T1000 (cell line): Measurements from ENCODE around the gene GGTA1.
"Not testable (repeated sequence)": the region's sequence is repeated elsewhere in the genome, so short reads cannot be mapped to it uniquely, and the experiment has no call there.

Experiments
- DNase-seq: peaks from one replicate; lab custom pipeline; 2025; ENCODE audit warnings: mixed read lengths; lab: John Stamatoyannopoulos, UW

The GGTA1 gene

DNA sequence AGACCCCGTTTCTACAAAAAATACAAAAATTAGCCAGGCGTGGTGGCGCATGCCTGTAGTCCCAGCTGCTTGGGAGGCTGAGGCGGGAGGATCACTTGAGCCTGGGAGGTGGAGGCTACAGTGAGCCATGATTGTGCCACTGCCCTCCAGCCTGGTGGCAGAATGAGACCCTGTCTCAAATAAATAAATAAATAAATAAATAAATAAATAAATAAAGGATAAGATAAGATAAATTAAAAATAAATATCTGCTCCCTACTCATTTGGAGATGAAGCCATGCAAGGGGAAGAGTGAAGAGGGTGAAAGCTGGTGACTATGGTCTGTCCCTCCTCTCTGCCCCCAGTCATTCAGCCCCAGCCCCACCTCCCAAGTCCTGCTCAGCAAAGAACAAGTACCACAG is 41.2 kb downstream of the GGTA1 start:
- DNase-seq: not testable (repeated sequence)

DNA sequence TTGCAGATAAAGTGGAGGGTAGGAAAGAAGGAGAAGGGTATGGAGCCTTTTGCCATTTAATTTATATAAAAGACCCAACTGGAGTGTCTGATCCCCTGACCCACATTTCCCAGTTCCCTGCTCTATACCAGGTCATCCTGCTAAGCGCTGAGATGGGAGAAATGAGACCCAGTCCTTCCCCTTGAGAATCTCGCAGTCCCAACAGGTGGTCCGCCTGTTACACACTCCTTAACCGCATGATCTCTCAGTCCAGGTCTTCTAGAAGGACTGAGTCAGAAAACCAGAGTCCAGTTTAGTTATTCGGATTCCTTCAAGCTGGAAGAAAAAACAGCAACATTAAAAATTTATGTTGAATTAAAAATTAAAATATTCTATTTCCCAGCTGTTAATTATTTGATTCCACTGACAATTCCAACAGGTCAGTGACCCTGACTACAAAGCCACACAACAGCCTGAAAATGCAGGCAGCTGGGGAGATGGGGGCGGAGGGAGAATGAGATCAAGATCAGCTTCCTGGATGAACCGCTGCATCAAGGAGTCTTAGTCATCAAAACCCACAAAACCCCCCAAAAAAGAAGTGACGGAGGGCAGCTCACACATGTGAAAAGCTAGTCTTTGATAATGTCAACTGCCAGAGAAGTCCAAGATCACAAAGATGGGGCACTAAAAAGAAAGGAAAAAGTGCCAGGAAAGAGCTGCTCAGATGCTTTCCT is 44.0 kb downstream of the GGTA1 start:
- DNase-seq: no peak

DNA sequence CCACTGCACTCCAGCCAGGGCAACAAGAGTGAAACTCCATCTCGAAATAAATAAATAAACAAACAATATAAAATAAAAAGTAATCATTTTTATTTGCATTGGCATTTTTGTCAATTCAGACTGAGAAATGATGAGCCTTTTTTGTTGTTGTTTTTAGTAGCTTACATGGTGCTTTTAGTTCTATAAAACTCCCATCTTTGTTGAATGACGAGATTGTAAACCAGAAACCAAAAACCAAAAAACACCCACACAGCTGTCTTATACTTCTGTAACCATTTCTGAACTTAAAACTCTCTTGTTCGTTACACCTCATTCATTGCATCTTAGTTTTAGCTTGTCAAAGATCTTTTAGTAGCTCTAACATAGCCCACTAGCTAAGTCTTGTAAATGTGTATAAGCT is 44.7 kb downstream of the GGTA1 start:
- no peak for DNase-seq

DNA sequence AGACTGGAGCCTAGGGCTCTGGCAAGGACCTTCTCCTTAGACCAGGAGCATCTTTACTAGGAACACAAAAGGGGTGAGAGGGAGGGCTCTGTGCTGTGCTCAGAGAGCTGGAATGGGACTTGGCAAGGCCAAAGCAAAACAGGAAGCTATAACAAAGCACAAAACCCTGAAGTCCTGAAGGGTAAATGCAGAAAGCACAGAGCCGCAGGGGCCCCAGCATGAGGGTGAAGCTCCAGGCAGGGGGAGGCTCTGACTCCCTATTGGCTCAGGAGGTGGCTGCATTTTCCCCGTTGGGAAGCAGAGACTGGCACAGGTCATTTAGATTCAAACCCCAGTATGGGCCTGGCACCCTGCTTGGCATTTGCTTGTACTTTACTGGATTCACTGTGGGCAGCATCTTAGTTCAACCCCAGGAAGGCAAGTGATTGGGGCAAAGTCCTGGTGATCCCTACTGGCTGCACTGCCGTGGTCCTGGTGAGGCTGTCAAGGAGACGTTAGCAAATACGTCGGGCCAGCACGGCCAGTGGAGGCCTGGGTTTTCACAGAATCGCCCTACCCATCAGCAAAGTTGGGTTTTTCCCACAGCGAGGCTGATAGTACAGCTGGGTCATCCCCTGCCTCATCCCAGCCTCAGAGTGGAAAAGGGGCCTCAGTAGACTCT is 46.3 kb downstream of the GGTA1 start:
- DNase-seq: no peak

DNA sequence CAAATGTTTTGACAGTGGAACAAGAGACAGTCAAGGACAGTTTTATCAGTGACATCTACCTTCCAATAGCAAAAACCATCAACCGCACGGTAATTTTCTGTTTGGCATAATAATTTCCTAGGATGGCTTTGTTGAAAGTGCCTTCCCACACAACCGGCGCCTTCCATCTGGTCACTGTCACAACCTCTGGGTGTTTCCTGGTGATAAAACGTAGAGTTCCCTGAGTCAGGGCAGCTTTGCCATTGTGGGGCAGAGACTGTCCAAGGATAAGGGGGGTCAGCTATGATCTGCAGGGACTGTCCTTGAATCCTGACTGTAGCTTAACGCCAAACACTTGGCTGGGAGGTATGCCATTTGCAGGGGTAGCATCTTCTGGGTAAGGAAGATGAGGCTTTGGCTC is 47.6 kb downstream of the GGTA1 start:
- DNase-seq: no peak

DNA sequence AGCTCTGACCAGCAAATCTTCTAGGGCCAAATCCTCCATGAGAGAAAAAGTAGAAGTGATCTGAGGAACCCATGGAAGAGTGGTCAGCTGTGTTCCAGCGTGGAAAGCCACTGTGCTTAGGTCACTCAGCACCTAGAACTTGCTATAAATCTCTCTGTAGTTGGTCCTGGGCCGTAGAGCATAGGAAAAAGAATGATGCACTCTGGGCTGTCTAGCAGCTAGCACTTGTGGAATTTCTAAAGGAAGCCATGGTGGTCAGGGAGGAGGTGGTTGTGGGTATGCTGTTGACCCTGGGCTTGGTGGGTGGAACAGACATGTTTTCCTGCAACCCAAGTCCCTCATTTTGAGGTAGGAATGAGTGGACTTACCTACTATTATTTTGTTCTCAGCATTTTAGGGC is 48.1 kb downstream of the GGTA1 start:
- no peak for DNase-seq

DNA sequence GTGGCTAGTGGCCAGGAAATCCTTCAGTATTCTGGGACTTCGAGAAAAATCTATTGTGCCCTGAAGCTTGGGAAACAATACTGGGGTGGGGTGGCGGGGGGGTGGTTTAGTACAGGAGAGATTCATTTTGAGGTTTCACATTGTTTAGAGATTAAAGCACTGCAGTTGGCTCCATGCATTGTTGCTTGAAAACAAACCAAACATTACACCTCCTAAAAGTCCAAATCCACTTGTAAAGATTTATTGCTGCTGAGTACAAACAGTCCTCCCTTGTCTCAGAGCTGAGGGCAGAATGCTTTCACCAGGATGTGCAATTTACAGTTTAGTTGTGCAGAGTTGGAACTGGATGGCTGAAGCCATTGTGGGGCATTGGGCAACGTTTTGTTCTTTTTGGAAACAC is 49.4 kb downstream of the GGTA1 start:
- DNase-seq: no peak

DNA sequence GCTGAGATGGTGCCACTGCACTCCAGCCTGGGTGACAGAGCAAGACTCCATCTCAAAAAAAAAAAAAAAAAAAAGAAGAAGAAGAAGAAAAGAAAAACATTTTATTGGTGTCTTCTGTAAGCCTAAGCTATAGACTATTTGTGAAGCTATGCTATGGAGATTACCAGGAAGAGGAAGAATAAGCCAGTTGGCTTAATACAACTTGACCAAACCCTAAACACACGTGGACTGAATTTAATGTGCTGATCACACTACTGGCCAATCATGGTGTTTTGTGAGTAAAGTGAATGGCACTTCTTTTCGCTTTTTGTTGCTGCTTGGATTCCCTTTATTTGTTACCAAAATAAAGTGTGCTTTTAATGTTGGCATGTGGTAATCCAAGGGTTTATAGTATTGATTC is 49.9 kb downstream of the GGTA1 start:
- no peak for DNase-seq

DNA sequence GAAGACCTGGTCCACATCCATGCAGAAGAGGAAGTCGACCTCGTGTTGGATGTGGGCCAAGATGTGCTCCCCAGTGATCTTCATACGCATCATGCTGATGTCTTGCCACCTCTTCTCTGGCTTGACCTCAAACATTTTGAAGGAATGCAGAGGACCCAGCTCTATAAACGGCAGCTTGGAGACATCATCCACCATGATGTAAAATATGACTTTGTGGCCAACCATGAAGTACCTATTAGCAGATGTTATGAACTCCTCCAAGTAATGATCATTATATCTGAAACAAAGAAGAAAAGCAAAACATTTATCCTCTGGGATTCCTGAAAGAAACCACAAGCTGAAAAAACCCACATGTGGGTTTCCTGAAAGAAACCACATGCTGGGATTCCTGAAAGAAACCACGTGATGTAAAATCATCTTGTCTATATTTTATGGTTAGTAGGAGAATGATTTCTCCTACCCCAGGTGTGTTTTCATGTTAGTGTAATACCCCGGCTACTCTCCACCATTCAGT is 52.3 kb downstream of the GGTA1 start:
- DNase-seq: no peak

DNA sequence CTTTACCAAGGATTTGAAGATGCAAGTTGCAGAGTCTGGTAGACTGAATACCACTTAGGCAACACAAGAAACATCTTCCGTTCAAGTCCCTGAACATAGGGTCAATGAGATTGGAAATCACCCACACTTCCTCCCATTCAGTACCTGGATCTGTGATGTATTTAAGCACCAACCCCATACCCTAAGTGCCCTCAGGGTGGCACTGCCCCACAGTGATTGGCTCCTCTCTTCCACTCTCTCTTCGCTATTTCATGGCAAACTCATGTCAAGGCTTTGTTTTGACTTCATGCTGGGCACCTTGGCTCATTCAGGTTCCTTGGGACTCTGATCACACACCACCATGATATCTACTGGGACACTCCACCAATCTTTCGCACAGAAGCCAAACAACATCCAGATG is 53.7 kb downstream of the GGTA1 start:
- no peak for DNase-seq

DNA sequence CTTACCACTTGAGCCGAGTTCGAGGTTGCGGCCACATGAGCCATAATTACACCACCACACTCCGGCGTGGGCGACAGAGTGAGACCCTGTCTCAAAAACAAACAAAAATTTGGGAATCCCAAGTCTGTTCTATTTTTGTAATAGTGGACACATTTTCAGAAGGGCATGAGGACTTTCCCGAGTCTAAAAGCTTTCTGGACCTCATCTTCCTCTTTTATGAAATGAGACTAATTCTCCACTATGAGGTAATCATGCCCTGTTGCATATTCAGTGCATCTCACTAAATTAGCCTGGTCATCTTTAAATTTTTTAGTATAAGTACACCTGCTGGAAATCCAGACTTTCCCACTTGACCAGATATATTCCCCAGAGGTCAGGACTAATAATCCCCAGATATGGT is 55.7 kb downstream of the GGTA1 start:
- DNase-seq: no peak

DNA sequence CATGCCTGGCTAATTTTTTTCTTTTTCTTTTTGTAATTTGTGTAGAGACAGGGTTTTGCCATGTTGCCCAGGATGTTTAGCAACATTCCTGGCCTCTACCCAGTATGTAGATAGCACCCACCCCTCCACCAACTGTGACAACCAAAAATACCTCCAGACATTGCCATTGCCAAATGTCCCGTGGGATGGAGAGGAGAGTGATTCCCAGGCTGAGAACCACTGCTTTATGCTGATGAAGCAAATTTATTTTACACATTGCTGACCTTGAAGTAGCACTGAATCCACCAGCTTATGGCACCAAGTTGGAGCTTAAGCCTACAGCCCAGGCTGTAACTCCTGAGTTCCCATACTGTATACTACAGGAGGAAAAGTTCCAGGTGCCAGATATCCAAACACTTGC is 58.5 kb downstream of the GGTA1 start:
- DNase-seq: no peak

DNA sequence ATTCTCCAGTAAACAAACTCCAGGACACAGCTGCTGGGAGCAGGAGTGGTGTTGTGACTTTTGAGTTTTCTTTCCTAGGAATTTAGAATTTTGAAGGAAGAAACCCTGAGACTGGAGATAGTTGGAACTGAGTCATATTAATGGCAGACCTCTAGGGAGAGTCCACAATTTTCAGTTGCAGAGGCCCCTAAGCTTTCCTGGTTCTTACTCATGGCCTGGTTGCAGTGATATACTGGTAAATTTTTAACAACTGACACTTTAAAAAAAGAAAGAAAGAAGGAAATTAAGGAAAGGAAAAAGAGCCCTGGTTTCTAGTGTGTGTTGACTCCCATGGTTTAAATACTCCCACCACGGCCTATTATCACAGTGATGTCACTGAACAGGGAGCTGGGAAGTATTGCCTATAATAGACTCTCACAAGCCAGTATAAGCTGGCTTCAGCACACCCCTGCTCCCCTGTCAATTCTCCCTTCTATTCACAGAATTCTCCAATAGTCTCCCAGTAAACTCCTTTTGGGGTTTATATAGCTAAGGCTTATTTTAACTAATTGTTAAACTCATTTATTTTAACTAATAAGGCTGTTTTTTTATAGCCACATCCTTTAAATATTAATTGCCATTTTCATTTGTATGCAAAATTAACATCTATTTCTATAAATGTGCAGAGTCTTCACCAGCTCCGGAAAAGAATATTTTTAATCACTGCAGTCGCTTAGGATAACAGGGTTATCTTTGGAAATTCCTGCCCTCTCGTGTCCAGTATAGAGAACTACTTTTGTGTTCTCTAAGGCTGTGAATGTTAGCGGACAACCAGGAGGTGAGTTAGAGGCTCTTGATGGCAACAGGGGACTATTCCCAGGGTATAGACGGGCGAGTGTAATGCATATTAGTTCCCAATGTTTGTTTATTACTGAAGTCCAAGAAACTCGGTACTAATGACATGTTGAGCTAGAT is 59.7 kb downstream of the GGTA1 start:
- DNase-seq: no peak

DNA sequence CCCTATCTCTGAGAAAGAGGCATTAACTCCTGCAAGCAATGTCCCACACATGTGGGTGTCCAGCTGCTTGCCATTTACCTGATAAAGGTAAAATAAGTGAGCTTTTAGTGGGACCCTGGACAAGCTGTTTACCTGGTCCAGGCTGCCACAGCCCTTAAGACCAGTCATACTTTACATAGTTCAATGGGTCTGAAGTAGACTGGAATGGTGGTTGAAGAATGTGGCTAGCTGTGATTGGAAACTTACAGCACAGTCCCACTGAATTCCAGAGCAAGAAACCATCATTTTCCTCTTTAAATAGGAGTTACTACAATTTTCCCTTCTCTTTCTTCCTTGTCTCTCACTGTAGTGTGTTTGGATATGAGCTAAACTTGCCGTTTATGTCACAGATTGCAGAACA is 60.6 kb downstream of the GGTA1 start:
- no peak for DNase-seq

DNA sequence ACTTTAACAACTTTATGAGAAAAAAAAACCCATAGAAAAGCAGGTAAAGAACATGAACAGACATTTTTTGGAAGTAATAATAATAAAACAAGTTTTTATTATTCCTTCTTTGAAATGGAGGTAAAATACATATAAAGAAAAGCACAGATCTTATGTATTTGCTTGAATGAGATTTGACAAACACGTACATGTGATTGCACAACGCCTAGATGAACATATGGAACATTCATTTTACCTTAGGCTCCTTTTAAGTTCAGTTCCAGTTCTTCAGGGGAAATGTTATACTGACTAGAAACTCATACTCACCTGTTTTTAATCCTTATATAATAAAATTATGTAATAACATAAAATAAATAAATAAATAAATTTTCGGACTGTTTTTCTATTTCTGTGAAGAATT is 61.8 kb downstream of the GGTA1 start:
- no peak for DNase-seq

DNA sequence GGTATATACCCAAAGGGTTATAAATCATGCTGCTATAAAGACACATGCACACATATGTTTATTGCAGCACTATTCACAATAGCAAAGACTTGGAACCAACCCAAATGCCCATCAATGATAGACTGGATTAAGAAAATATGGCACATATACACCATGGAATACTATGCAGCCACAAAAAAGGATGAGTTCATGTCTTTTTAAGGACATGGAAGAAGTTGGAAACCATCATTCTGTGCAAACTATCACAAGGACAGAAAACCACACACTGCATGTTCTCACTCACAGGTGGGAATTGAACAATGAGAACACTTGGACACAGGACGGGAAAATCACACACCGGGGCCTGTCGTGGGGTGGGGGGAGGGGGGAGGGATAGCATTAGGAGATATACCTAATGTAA is 62.6 kb downstream of the GGTA1 start:
- not testable (repeated sequence) for DNase-seq

DNA sequence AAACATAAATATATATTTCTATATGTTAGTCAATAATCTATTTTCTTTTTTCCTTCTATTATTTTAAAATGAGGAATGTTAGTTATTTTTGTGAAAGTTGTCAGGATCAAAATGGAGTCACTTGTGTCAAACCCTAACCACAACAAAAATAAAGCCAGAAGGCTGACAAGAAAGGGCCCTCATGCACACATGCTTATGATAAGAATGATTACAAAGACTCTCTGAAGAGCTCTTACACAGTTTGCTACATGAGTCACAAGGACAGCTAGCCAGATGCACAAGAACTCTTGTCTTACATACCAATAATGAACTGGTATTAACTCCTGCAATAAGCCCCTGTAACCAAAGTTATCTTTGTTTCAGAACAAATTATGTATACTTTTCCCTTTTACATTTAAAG is 64.7 kb downstream of the GGTA1 start:
- DNase-seq: no peak

DNA sequence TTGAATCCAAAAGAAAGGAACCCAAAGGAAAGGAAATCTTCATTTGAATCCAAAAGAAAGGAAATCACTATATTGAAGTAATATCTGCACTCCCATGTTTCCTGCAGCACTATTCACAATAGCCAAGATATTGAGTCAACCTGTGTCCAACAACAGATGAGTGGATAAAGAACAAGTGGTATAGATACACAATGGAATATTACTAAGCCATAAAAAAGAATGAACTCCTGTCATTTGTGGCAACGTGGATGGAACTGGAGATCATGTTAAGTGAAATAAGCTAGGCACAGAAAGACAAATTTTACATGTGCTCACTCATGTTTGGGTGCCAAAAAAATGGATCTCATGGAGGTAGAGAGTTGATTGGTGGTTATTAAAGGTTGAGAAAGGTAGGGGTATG is 71.7 kb downstream of the GGTA1 start:
- no peak for DNase-seq

DNA sequence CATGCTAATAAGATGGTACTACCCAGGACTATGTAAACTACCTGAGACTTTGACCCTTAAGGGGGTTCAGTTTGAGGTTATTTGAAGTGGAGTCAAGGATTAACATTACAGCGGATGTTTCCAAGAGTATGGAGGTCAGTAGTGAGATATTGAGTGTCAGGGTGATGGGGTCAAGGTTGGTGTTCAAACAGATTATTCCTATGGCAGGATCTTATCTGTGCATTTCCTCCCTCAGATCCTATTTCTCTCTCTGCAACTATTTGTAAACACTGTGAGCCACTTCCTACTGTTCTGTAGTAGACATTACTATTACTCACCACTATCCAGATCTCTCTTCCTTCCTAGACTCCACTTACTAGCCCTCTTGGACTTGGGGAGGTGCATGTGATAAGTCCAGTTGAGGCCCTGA is 75.6 kb downstream of the GGTA1 start:
- no peak for DNase-seq

DNA sequence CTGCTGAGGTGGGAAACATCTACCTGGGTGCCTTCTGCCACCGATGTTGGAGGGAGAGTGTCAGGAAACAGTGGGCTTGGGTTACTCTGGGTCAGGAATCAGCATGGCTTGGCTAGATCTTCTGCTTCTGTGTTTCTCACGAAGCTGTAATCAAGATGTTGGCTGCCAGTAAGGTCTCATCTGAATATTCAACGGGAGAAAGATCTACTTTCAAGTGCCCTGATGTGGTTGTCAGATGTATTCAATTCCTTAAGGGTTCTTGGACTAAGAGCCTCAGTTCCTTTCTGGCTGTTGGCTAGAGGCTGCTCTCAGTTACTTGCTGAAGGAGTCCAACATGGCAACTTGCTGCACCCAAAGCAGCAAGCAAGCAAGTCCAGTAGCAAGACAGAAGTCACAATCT is 87.7 kb downstream of the GGTA1 start:
- DNase-seq: no peak

DNA sequence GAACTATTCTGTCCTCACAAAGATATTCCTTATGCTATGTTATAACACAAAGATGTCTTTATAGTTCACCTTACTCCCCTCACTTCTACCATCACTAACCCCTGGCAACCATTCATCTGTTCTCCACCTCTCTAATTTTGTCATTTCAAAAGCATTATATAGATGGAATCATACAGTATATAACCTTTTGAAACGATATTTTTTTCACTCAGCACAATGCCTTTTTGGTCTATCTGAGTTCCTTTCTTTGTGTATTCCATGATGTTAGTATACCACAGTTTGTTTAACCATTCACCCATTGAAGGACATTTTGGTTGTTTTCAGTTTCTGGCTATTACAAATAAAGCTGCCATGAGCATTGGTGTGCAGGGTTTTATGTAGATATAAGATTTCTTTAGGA is 93.7 kb downstream of the GGTA1 start:
- DNase-seq: no peak
